Measurements from ENCODE around the gene SESTD1. TPM values are rescaled to one million over a fixed set of nuclear protein-coding genes. Genes with fewer than 3 reads are reported as not detected.
"Not testable (repeated sequence)": the region's sequence is repeated elsewhere in the genome, so short reads cannot be mapped to it uniquely, and the experiment has no call there.

The SESTD1 gene
- total RNA-seq, 1 donor from 2014 or later, result 18.5 TPM

GRCh38 chr2:179218848-179219594 lies 45.6 kb downstream of the SESTD1 start:
- TF ChIP-seq, protein P1, sequence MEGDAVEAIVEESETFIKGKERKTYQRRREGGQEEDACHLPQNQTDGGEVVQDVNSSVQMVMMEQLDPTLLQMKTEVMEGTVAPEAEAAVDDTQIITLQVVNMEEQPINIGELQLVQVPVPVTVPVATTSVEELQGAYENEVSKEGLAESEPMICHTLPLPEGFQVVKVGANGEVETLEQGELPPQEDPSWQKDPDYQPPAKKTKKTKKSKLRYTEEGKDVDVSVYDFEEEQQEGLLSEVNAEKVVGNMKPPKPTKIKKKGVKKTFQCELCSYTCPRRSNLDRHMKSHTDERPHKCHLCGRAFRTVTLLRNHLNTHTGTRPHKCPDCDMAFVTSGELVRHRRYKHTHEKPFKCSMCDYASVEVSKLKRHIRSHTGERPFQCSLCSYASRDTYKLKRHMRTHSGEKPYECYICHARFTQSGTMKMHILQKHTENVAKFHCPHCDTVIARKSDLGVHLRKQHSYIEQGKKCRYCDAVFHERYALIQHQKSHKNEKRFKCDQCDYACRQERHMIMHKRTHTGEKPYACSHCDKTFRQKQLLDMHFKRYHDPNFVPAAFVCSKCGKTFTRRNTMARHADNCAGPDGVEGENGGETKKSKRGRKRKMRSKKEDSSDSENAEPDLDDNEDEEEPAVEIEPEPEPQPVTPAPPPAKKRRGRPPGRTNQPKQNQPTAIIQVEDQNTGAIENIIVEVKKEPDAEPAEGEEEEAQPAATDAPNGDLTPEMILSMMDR (conservative IDR thresholded peaks at IDR 0.05; ENCODE audit: low read depth, low read length), result peak; percentile 98
- no peak overlapping the region for H3K4me3 ChIP-seq (ENCODE audit: low read depth, low read length)
- peak; percentile 61 for DNase-seq (ENCODE audit: low read depth)

- DNase-seq (ENCODE audit: low read depth); H3K4me3 ChIP-seq (ENCODE audit: low read depth, low read length): not testable (repeated sequence)
Measured at GRCh38 chr2:179214671-179215070, 50.0 kb downstream of the SESTD1 start.

- DNase-seq (ENCODE audit: low read depth), result no peak
- TF ChIP-seq, protein P1 (conservative IDR thresholded peaks at IDR 0.05; ENCODE audit: low read depth, low read length), result no peak
- no peak overlapping the region for H3K4me3 ChIP-seq (ENCODE audit: low read depth, low read length)
Measured at GRCh38 chr2:179211355-179211754, 53.3 kb downstream of the SESTD1 start.

DNA sequence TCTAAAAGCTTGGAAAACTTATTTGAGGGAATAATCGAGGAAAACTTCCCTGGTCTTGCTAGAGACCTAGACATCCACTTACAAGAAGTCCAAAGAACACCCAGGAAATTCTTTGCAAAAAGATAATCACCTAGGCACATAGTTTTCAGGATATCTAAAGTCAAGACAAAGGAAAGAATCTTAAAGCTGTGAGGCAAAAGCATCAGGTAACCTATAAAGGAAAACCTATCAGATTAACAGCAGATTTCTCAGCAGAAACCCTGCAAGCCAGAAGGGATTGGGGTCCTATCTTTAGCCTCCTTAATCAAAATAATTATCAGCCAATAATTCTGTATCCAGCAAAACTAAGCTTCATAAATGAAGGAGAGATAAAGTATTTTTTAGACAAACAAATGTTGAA lies 56.4 kb downstream of the SESTD1 start:
- DNase-seq (ENCODE audit: low read depth); H3K4me3 ChIP-seq (ENCODE audit: low read depth, low read length): not testable (repeated sequence)

- TF ChIP-seq, protein P1 (conservative IDR thresholded peaks at IDR 0.05; ENCODE audit: low read depth, low read length), result no peak
- H3K4me3 ChIP-seq (ENCODE audit: low read depth, low read length), result no peak overlapping the region
- DNase-seq (ENCODE audit: low read depth), result no peak
Measured at GRCh38 chr2:179207047-179207446, 57.6 kb downstream of the SESTD1 start.

GRCh38 chr2:179201869-179202268 lies 62.8 kb downstream of the SESTD1 start:
- TF ChIP-seq, protein P1 (conservative IDR thresholded peaks at IDR 0.05; ENCODE audit: low read depth, low read length), result no peak
- DNase-seq (ENCODE audit: low read depth), result no peak
- no peak overlapping the region for H3K4me3 ChIP-seq (ENCODE audit: low read depth, low read length)

DNA sequence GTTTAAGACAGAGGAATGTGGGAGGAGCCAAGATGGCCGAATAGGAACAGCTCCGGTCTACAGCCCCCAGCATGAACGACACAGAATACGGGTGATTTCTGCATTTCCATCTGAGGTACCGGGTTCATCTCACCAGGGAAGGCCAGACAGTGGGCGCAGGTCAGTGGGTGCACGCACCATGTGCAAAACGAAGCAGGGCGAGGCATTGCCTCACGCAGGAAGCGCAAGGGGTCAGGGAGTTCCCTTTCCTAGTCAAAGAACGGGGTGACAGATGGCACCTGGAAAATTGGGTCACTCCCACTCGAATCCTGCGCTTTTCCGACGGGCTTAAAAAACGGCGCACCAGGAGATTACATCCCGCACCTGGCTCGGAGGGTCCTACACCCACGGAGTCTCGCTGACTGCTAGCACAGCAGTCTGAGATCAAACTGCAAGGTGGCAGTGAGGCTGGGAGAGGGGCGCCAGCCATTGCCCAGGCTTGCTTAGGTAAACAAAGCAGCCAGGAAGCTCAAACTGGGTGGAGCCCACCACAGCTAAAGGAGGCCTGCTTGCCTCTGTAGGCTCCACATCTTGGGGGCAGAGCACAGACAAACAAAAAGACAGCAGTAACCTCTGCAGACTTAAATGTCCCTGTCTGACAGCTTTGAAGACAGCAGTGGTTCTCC lies 68.6 kb downstream of the SESTD1 start:
- not testable (repeated sequence) for DNase-seq (ENCODE audit: low read depth); H3K4me3 ChIP-seq (ENCODE audit: low read depth, low read length)

DNA sequence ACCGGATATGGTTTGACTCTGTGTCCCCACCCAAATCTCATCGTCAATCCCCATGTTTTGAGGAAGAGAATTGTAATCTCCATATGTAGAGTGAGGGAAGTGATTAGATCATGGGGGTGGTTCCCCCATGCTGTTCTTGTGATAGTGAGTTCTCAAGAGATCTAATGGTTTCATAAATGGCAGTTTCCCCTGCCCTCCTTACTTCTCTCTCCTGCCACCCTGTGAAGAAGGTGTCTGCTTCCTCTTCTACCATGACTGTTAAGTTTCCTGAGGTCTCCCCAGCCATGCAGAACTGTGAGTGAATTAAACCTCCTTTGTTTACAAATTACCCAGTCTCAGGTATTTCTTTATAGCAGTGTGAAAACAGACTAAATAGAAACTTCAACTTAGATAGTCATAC lies 69.5 kb downstream of the SESTD1 start:
- no peak for DNase-seq (ENCODE audit: low read depth)
- H3K4me3 ChIP-seq (ENCODE audit: low read depth, low read length), result no peak overlapping the region

More for the DNA sequence above, 69.5 kb downstream of the SESTD1 start:
- TF ChIP-seq, protein P1 (conservative IDR thresholded peaks at IDR 0.05; ENCODE audit: low read depth, low read length), result no peak

Data from epithelial cell of proximal tubule (primary cell).